ENCODE measurements around the gene PAK6.

PAK6 gene

DNA sequence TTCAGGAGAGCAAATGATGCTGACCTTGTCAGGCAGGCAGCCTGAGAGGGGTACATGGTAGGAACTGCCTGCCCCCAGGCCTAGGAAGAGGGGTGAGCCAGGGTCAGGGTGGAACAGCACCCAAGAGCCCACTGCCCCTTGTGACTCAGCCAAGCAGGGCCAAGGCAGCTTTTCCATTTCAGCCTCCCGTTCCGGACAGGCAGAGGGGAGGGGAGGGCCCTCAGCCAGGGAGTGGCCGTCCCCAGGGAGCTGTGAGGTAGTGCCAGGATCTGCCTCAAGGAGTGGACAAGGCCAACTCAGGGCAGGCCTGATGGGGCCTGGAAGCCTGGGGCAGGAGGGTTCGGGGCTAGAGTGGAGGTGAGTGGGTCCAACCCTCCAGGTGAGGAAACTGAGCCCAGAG lies 49.1 kb downstream of the PAK6 start:
- TF ChIP-seq, protein P1, sequence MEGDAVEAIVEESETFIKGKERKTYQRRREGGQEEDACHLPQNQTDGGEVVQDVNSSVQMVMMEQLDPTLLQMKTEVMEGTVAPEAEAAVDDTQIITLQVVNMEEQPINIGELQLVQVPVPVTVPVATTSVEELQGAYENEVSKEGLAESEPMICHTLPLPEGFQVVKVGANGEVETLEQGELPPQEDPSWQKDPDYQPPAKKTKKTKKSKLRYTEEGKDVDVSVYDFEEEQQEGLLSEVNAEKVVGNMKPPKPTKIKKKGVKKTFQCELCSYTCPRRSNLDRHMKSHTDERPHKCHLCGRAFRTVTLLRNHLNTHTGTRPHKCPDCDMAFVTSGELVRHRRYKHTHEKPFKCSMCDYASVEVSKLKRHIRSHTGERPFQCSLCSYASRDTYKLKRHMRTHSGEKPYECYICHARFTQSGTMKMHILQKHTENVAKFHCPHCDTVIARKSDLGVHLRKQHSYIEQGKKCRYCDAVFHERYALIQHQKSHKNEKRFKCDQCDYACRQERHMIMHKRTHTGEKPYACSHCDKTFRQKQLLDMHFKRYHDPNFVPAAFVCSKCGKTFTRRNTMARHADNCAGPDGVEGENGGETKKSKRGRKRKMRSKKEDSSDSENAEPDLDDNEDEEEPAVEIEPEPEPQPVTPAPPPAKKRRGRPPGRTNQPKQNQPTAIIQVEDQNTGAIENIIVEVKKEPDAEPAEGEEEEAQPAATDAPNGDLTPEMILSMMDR (IDR thresholded peaks at IDR 0.05; ENCODE audit: low read depth, low read length), result no peak
- no peak for DNase-seq (ENCODE audit: extremely low read depth, low read depth)

DNA sequence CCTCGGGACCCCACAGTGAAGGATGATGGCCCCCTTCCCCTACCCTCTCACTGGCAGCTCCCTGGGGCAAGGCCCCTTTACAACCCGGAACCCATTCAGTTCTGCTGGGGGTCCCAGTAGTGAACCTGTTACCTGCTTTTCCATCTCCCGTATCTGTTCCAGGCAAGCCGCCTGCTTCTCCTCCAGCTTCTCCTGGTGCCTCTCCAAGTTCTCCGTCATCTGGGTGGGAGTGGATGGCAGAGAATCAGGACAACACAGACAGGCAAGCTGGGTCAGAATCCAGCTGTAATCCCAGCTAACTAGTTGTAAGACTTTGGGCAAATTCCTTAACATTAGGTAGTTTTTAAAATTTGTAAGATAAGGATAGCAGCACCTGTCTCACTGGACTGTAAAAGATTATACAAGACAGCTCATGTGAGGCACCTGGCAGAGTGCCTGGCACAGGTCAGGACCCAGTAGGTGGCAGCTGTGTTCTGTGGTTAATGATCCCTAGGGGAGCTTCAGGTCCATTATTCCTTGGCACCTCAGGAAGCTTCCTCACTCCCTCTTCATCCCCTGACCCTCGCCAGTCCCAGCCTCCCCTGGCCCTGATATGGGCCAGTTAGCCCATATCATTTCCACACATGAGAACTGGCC lies 50.4 kb downstream of the PAK6 start:
- DNase-seq (ENCODE audit: extremely low read depth, low read depth), result no peak
- TF ChIP-seq, protein P1 (IDR thresholded peaks at IDR 0.05; ENCODE audit: low read depth, low read length), result no peak

DNA sequence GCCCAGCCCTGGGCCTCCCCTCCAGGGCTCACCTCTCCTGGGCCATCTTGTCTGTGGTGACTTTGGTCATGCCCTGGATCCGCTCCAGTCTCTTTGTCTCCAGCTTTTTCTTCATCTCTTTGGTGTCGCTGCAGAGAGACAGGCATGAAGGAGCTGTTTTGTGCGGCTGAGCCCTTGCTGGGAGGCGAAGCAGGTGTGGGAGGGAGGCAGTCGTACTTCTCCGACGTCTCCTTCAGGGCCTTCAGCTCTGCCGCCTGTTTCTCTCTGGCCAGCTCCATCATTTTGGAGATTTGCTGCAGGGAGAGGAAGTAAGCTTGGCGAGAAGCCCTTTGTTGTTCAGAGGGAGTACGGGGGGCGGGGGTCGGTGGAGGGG lies 51.7 kb downstream of the PAK6 start:
- no peak for DNase-seq (ENCODE audit: extremely low read depth, low read depth)
- TF ChIP-seq, protein P1 (IDR thresholded peaks at IDR 0.05; ENCODE audit: low read depth, low read length), result no peak

DNA sequence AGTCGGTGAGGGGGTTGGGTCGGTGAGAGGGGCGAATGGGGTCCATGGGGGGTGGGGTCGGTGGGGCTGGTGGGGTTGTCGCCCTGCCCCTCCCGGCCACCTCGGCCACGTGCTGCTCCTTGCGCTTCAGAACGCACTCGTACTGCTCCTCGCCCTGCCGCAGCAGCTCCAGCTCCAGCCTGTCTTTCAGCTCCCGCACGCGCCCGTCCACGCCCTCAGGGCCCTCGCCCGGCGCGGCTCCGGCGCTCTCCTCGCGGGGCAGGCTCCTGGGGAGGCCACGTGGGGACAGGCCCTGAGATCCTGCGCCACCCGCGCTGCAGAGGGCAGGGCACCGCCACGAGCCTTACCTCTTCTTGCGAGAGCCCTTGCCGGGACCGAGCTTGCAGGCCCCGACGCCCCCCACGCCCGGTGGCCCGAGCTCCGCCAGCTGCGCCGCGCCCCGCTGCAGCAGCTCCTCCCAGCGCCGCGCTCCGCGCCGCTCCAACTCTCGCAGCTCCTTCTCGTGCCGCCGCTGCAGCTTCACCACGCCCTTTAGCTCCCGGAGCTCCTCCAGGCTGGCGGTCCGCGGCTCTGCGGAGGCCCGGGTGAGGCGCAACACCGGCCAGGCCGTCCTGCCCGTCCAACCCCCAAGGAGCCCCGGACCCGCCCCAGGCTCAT lies 52.2 kb downstream of the PAK6 start:
- TF ChIP-seq, protein P1 (IDR thresholded peaks at IDR 0.05; ENCODE audit: low read depth, low read length), result no peak
- DNase-seq (ENCODE audit: extremely low read depth, low read depth), result no peak

DNA sequence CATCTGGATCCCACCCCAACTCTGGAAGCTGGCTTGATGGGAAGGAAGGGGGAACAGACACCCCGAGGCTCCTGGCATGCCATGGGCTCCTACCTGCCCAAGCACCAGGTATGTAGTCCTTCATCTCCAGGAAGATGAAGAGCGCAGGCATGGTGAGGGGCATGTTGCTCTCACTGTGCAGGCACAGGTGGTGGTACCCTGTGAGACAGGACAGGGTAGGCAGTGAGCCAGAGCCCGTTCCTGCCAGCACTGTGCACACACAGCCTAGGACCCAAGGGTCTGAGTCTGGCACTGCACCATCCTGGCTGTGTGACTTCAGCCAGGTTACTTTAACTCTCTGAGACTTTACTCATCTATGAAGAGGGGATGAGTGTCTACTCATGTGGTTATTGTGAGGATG lies 53.4 kb downstream of the PAK6 start:
- TF ChIP-seq, protein P1 (IDR thresholded peaks at IDR 0.05; ENCODE audit: low read depth, low read length), result no peak

DNA sequence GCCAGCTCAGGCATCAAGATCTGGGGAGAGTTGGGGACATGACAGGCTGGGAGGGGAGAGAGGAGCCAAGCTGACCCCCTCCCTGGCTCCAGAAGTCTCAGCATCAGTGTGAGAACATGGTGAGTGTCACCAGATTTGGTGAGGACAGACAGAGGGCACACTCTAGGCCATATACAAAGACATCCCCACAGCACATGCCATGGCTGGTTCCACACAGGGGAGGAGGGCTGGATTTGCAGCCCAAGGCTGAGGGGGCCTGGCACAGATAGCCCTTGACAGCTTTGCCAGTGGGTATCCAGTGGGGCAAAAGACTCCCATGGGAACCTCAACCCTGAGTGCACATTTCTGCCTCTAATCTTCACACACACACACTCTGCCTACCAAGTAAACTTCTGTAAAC lies 54.1 kb downstream of the PAK6 start:
- TF ChIP-seq, protein P1 (IDR thresholded peaks at IDR 0.05; ENCODE audit: low read depth, low read length), result no peak
- DNase-seq (ENCODE audit: extremely low read depth, low read depth), result no peak

More for the DNA sequence above, 53.4 kb downstream of the PAK6 start:
- DNase-seq (ENCODE audit: extremely low read depth, low read depth), result no peak
